ENCODE measurements around the gene GPC3. TPM values are rescaled to one million over a fixed set of nuclear protein-coding genes. Genes with fewer than 3 reads are reported as not detected.
"Not testable (repeated sequence)": the region's sequence is repeated elsewhere in the genome, so short reads cannot be mapped to it uniquely, and the experiment has no call there.

The GPC3 gene
- total RNA-seq, 1 donor from 2014 or later = 30.4 TPM

- DNase-seq (ENCODE audit: low read depth, low spot score) = no peak
- H3K27ac Mint-ChIP-seq (ENCODE audit: unreplicated experiment) = no peak overlapping the region
- H3K9me3 Mint-ChIP-seq = no peaks in the 10 kb centered on the region
- H3K4me1 Mint-ChIP-seq = peaks cover 8% of the 10 kb centered on the region
- no peaks in the 10 kb centered on the region for H3K27me3 Mint-ChIP-seq (ENCODE audit: low read depth)
- H3K4me3 Mint-ChIP-seq = no peak overlapping the region
- H3K36me3 Mint-ChIP-seq (ENCODE audit: low read depth) = no peaks in the 10 kb centered on the region
- no peak for TF ChIP-seq CTCF (conservative IDR thresholded peaks at IDR 0.05)
These were observed 262.6 kb downstream of the GPC3 start for GRCh38 chrX:133722756-133723155.

GRCh38 chrX:133720269-133720668 is 265.1 kb downstream of the GPC3 start:
- H3K27ac Mint-ChIP-seq (ENCODE audit: unreplicated experiment); H3K27me3 Mint-ChIP-seq (ENCODE audit: low read depth); H3K4me1 Mint-ChIP-seq; H3K9me3 Mint-ChIP-seq; DNase-seq (ENCODE audit: low read depth, low spot score); H3K36me3 Mint-ChIP-seq (ENCODE audit: low read depth); H3K4me3 Mint-ChIP-seq: not testable (repeated sequence)

- Mint-ChIP-seq H3K36me3 (ENCODE audit: low read depth) (peaks cover 4% of the 10 kb centered on the region), H3K9me3 (peaks cover 3% of the 10 kb centered on the region), H3K27ac (ENCODE audit: unreplicated experiment) (no peak overlapping the region), H3K4me3 (no peak overlapping the region), H3K4me1 (no peaks in the 10 kb centered on the region), H3K27me3 (ENCODE audit: low read depth) (peaks cover 3% of the 10 kb centered on the region)
- DNase-seq (ENCODE audit: low read depth, low spot score) = no peak
- TF ChIP-seq CTCF (conservative IDR thresholded peaks at IDR 0.05) = no peak
These were observed 269.7 kb downstream of the GPC3 start for GRCh38 chrX:133715715-133716114.

- H3K4me3 Mint-ChIP-seq = no peak overlapping the region
- H3K4me1 Mint-ChIP-seq = no peaks in the 10 kb centered on the region
- DNase-seq (ENCODE audit: low read depth, low spot score) = no peak
- no peaks in the 10 kb centered on the region for H3K27me3 Mint-ChIP-seq (ENCODE audit: low read depth)
- no peaks in the 10 kb centered on the region for H3K36me3 Mint-ChIP-seq (ENCODE audit: low read depth)
- no peak overlapping the region for H3K27ac Mint-ChIP-seq (ENCODE audit: unreplicated experiment)
- no peak for TF ChIP-seq CTCF (conservative IDR thresholded peaks at IDR 0.05)
- peaks cover 3% of the 10 kb centered on the region for H3K9me3 Mint-ChIP-seq
These were observed 275.9 kb downstream of the GPC3 start for GRCh38 chrX:133709501-133709900.

GRCh38 chrX:133706890-133707289 is 278.5 kb downstream of the GPC3 start:
- Mint-ChIP-seq H3K27ac (ENCODE audit: unreplicated experiment) (no peak overlapping the region), H3K4me3 (no peak overlapping the region), H3K27me3 (ENCODE audit: low read depth) (no peaks in the 10 kb centered on the region), H3K9me3 (peaks cover 3% of the 10 kb centered on the region), H3K4me1 (peaks cover 13% of the 10 kb centered on the region), H3K36me3 (ENCODE audit: low read depth) (no peaks in the 10 kb centered on the region)
- no peak for TF ChIP-seq CTCF (conservative IDR thresholded peaks at IDR 0.05)
- no peak for DNase-seq (ENCODE audit: low read depth, low spot score)

GRCh38 chrX:133702230-133702629 is 283.2 kb downstream of the GPC3 start:
- peaks cover 47% of the 10 kb centered on the region for H3K4me1 Mint-ChIP-seq
- no peak overlapping the region for H3K27ac Mint-ChIP-seq (ENCODE audit: unreplicated experiment)
- no peaks in the 10 kb centered on the region for H3K36me3 Mint-ChIP-seq (ENCODE audit: low read depth)
- no peaks in the 10 kb centered on the region for H3K27me3 Mint-ChIP-seq (ENCODE audit: low read depth)
- peak overlapping the region; percentile 13 for H3K4me3 Mint-ChIP-seq
- H3K9me3 Mint-ChIP-seq = peaks cover 3% of the 10 kb centered on the region
- no peak for DNase-seq (ENCODE audit: low read depth, low spot score)
- TF ChIP-seq CTCF (conservative IDR thresholded peaks at IDR 0.05) = no peak
